Measurements from ENCODE around the gene ACVR1C. TPM values are rescaled to one million over a fixed set of nuclear protein-coding genes. Genes with fewer than 3 reads are reported as not detected.

Gene ACVR1C
- total RNA-seq, 1 donor from 2014 or later, result 0.95 TPM

GRCh38 chr2:157611726-157612125 lies 16.9 kb downstream of the ACVR1C start:
- Histone ChIP-seq H3K36me3 (ENCODE audit: insufficient read depth, low read length) (no peaks in the 10 kb centered on the region), H3K4me2 (ENCODE audit: low read length) (no peak overlapping the region), H3K79me2 (ENCODE audit: insufficient read depth, low read length) (no peaks in the 10 kb centered on the region), H3K9ac (ENCODE audit: low read length) (no peak overlapping the region), H4K20me1 (ENCODE audit: insufficient read depth, low read length) (no peaks in the 10 kb centered on the region), H3K4me3 (ENCODE audit: insufficient read depth, low read depth, low read length) (no peak overlapping the region), H3K27me3 (ENCODE audit: insufficient read depth, low read length) (peaks cover 2% of the 10 kb centered on the region), H3K4me1 (ENCODE audit: insufficient read depth, low read length) (no peaks in the 10 kb centered on the region), H3K27ac (ENCODE audit: low read depth, low read length) (no peak overlapping the region), H2AFZ (ENCODE audit: low read depth, low read length) (no peak overlapping the region), H3K9me3 (ENCODE audit: insufficient read depth, low read depth, low read length) (no peaks in the 10 kb centered on the region)
- Mint-ChIP-seq H3K36me3 (ENCODE audit: low read depth, unreplicated experiment) (no peaks in the 10 kb centered on the region), H3K4me3 (ENCODE audit: unreplicated experiment) (no peak overlapping the region), H3K4me1 (ENCODE audit: low read depth, unreplicated experiment) (no peaks in the 10 kb centered on the region), H3K9me3 (ENCODE audit: unreplicated experiment) (peaks cover 4% of the 10 kb centered on the region), H3K27me3 (ENCODE audit: low read depth, unreplicated experiment) (peaks cover 2% of the 10 kb centered on the region), H3K27ac (ENCODE audit: unreplicated experiment) (no peak overlapping the region)
- no peak for DNase-seq (ENCODE audit: low read depth)
- no peak for FAIRE-seq
- no peak for TF ChIP-seq CTCF (IDR thresholded peaks at IDR 0.05; ENCODE audit: insufficient read depth, low read depth, low read length)
- TF ChIP-seq EZH2 (IDR thresholded peaks at IDR 0.05; ENCODE audit: insufficient read depth, low read length), result no peak

DNA sequence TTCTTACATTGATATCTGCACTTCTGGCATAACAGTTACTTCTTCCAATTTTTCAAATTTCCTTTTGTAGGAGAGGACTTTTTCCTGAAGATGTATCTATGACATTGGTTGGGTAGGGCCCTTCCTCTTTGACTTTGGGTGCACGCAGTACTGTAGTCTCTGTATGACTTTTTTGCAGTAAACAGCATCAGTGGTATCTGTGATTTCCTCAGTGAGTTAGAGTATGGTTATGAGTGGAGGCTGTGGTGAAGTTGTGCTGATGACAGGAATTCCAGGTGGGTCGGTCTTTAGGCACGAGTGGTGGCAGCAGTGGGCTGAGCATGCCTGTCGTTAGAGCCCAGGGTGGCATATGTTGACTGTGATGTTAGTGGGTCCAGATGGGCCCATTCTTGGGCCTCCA lies 17.6 kb downstream of the ACVR1C start:
- H3K36me3 Mint-ChIP-seq (ENCODE audit: low read depth, unreplicated experiment), result no peaks in the 10 kb centered on the region
- no peak overlapping the region for H3K4me3 Mint-ChIP-seq (ENCODE audit: unreplicated experiment)
- no peak overlapping the region for H2AFZ ChIP-seq (ENCODE audit: low read depth, low read length)
- no peaks in the 10 kb centered on the region for H3K79me2 ChIP-seq (ENCODE audit: insufficient read depth, low read length)
- FAIRE-seq (no peak), DNase-seq (ENCODE audit: low read depth) (no peak)
- H3K36me3 ChIP-seq (ENCODE audit: insufficient read depth, low read length), result no peaks in the 10 kb centered on the region
- no peak overlapping the region for H3K4me2 ChIP-seq (ENCODE audit: low read length)
- peaks cover 4% of the 10 kb centered on the region for H3K9me3 Mint-ChIP-seq (ENCODE audit: unreplicated experiment)
- no peaks in the 10 kb centered on the region for H4K20me1 ChIP-seq (ENCODE audit: insufficient read depth, low read length)
- no peaks in the 10 kb centered on the region for H3K4me1 ChIP-seq (ENCODE audit: insufficient read depth, low read length)
- no peaks in the 10 kb centered on the region for H3K9me3 ChIP-seq (ENCODE audit: insufficient read depth, low read depth, low read length)
- H3K27me3 ChIP-seq (ENCODE audit: insufficient read depth, low read length), result peaks cover 2% of the 10 kb centered on the region
- H3K27ac ChIP-seq (ENCODE audit: low read depth, low read length), result no peak overlapping the region
- no peak overlapping the region for H3K4me3 ChIP-seq (ENCODE audit: insufficient read depth, low read depth, low read length)
- no peak overlapping the region for H3K9ac ChIP-seq (ENCODE audit: low read length)
- TF ChIP-seq EZH2 (IDR thresholded peaks at IDR 0.05; ENCODE audit: insufficient read depth, low read length) (no peak), CTCF (IDR thresholded peaks at IDR 0.05; ENCODE audit: insufficient read depth, low read depth, low read length) (no peak)
- H3K27me3 Mint-ChIP-seq (ENCODE audit: low read depth, unreplicated experiment), result peaks cover 2% of the 10 kb centered on the region
- no peak overlapping the region for H3K27ac Mint-ChIP-seq (ENCODE audit: unreplicated experiment)
- H3K4me1 Mint-ChIP-seq (ENCODE audit: low read depth, unreplicated experiment), result no peaks in the 10 kb centered on the region

GRCh38 chr2:157606534-157606933 lies 22.1 kb downstream of the ACVR1C start:
- H3K27ac Mint-ChIP-seq (ENCODE audit: unreplicated experiment), result no peak overlapping the region

More at GRCh38 chr2:157606534-157606933, 22.1 kb downstream of the ACVR1C start:
- Histone ChIP-seq H3K4me3 (ENCODE audit: insufficient read depth, low read depth, low read length) (no peak overlapping the region), H3K27ac (ENCODE audit: low read depth, low read length) (no peak overlapping the region), H3K36me3 (ENCODE audit: insufficient read depth, low read length) (no peaks in the 10 kb centered on the region), H3K79me2 (ENCODE audit: insufficient read depth, low read length) (no peaks in the 10 kb centered on the region), H3K4me1 (ENCODE audit: insufficient read depth, low read length) (no peaks in the 10 kb centered on the region), H3K9me3 (ENCODE audit: insufficient read depth, low read depth, low read length) (no peaks in the 10 kb centered on the region), H3K4me2 (ENCODE audit: low read length) (no peak overlapping the region), H4K20me1 (ENCODE audit: insufficient read depth, low read length) (no peaks in the 10 kb centered on the region), H3K9ac (ENCODE audit: low read length) (no peak overlapping the region), H3K27me3 (ENCODE audit: insufficient read depth, low read length) (peaks cover 2% of the 10 kb centered on the region), H2AFZ (ENCODE audit: low read depth, low read length) (no peak overlapping the region)
- TF ChIP-seq EZH2 (IDR thresholded peaks at IDR 0.05; ENCODE audit: insufficient read depth, low read length) (no peak), CTCF (IDR thresholded peaks at IDR 0.05; ENCODE audit: insufficient read depth, low read depth, low read length) (no peak)
- Mint-ChIP-seq H3K4me1 (ENCODE audit: low read depth, unreplicated experiment) (no peaks in the 10 kb centered on the region), H3K4me3 (ENCODE audit: unreplicated experiment) (no peak overlapping the region), H3K27me3 (ENCODE audit: low read depth, unreplicated experiment) (peaks cover 5% of the 10 kb centered on the region), H3K9me3 (ENCODE audit: unreplicated experiment) (peaks cover 2% of the 10 kb centered on the region), H3K36me3 (ENCODE audit: low read depth, unreplicated experiment) (no peaks in the 10 kb centered on the region)
- DNase-seq (ENCODE audit: low read depth) (no peak), FAIRE-seq (no peak)
